ENCODE measurements around the gene LRRC75A. TPM values are rescaled to one million over a fixed set of nuclear protein-coding genes. Genes with fewer than 3 reads are reported as not detected.

Gene LRRC75A
- total RNA-seq, 2 experiments from 2014 or later: 1.2 to 1.8 TPM

DNA sequence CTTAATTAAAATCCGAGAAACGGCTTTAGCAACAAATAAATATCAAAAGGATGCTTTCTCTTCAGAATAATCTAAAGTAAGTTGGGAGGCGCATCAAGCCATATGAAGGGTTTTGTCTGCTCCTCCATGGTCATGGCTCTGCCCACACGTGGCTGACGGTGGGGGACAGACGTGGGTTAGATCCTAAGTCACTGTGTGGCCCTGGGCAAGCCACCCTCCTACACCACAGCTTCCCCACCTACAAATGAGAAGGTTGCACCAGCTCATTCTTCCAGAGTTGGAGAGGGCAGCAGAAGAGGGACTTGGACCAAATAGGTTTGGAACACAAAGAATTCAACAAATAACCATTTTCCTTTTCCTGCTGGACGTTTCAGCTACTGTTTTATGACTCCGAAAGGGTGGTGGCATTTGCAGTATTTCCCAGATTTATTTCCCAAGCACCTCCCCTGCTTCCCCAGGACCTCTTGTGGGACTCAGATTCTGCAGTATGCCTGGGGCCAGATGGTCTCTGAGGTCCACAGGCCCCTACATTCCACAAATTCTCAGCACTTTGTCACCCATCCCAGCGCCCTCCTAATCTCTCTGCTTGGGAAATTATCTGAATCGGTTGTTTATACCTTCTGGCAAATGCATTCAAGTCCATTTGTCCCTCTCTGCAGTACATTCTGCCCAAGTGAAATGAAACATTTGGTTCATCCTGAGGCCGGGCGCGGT, 17.8 kb downstream of the LRRC75A start:
- no peak for DNase-seq
- Mint-ChIP-seq H3K9me3 (no peaks in the 10 kb centered on the region), H3K27ac (no peak overlapping the region), H3K36me3 (ENCODE audit: low read depth) (no peaks in the 10 kb centered on the region), H3K4me1 (no peaks in the 10 kb centered on the region), H3K4me3 (no peak overlapping the region), H3K27me3 (no peaks in the 10 kb centered on the region)
- CTCF ChIA-PET: interaction anchor here (1.0 kb wide), 1 partner anchor 47 kb away, joined by 3 read pairs; no protein-coding TSS in a partner anchor
- POLR2A ChIA-PET: no interaction called here

DNA sequence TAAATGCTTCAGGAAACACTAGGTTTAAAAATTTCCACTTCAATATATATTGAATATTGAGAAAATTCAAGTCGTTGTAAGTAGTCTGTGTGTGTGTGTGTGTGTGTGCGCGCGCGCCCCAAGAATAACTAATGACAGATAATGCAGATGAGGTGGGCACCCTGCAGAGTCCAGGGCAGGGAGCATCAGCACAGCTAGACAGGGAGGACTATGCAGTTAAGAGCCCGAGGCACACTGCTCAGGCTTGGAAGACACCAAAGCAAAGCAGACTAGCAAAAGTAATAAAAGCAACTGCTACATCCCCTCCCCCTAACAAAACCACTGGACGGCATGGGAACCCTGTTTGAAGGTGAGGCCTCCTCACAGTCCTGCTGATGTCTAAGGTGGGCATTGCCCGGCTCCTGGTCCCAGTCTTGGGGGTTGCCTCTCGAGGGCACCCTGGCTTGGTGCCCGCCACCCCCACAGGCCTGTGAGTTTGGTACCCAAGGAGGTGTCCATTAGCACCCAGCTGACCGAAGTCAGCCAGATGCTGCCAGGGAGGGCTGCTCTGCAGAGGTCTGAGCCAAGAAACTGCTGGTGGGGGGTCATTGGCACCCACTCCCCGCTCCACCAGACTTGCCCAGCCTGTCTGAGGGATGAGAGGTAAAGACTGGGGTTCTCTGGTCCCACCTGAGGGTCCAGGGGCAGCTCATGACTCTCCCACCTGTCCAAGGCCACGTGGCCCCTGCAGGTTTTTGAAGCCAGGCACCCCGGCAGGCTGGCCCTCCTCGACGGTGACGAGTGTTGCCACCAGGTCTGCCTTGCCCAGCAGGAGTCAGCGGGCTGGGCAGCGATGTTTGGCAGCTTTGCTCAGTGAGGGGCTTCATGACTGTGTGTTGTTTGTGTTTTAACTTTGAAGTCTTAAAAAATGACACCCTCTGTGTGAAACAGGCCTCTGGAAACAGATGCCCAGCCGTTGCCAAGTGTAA, 18.7 kb downstream of the LRRC75A start:
- POLR2A ChIA-PET: no interaction called here
- H3K36me3 Mint-ChIP-seq (ENCODE audit: low read depth): no peaks in the 10 kb centered on the region
- H3K27ac Mint-ChIP-seq: no peak overlapping the region
- CTCF ChIA-PET: interaction anchor here (1.7 kb wide), 1 partner anchor 48 kb away, joined by 6 read pairs; no protein-coding TSS in a partner anchor
- H3K9me3 Mint-ChIP-seq: no peaks in the 10 kb centered on the region
- H3K4me3 Mint-ChIP-seq: no peak overlapping the region
- H3K4me1 Mint-ChIP-seq: no peaks in the 10 kb centered on the region
- DNase-seq: no peak
- H3K27me3 Mint-ChIP-seq: no peaks in the 10 kb centered on the region

DNA sequence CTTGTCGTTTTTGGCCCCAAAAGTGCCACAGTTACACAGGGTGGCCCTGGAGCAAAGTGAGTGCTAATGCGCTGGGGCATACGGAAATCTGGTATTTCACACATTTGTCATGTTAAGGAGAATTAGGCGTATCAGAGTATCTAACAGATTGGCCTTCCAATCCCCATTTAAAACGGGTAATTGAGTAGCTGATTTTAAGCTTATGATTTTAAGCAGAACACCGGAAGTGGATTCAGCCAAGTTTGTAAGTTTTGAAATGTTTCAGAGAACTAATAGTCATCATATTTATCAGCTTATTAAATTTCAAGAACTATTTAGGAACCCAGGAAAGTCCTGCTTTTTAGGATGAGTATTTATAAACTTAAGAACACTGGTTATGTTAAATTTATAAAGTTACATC, 19.5 kb downstream of the LRRC75A start:
- no peaks in the 10 kb centered on the region for H3K36me3 Mint-ChIP-seq (ENCODE audit: low read depth)
- H3K27ac Mint-ChIP-seq: no peak overlapping the region
- no peaks in the 10 kb centered on the region for H3K4me1 Mint-ChIP-seq
- no peak for DNase-seq
- H3K27me3 Mint-ChIP-seq: no peaks in the 10 kb centered on the region
- ChIA-PET CTCF (interaction anchor here (1.7 kb wide), 1 partner anchor 49 kb away, joined by 6 read pairs; no protein-coding TSS in a partner anchor), POLR2A (no interaction called here)
- H3K4me3 Mint-ChIP-seq: no peak overlapping the region
- H3K9me3 Mint-ChIP-seq: no peaks in the 10 kb centered on the region

DNA sequence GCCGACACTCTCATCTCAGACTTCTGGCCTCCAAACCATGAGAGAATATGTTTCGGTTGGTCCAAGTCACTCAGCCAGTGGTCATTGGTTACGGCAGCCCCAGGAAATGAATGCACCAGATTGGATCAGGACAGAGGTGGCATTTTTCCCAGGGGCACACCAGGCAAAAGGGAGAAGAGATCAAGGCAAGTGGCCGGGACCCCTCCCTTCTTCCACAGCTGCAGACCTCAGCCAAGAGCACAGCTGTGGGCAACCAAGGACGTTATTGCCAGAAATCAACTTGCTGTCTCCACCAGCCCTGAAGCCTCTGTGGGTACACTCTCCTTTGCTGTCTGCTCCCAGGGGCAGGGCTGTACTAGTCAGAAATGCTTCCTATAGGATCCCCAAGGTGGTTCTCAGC, 20.7 kb downstream of the LRRC75A start:
- H3K9me3 Mint-ChIP-seq: no peaks in the 10 kb centered on the region
- CTCF ChIA-PET: interaction anchor here (0.5 to 1.7 kb wide), 2 partner anchors 50 to 134 kb away, joined by 4 to 6 read pairs; no protein-coding TSS in a partner anchor
- H3K4me1 Mint-ChIP-seq: no peaks in the 10 kb centered on the region
- H3K36me3 Mint-ChIP-seq (ENCODE audit: low read depth): no peaks in the 10 kb centered on the region
- no peak for DNase-seq
- H3K27me3 Mint-ChIP-seq: no peaks in the 10 kb centered on the region
- no peak overlapping the region for H3K27ac Mint-ChIP-seq
- no peak overlapping the region for H3K4me3 Mint-ChIP-seq
- POLR2A ChIA-PET: no interaction called here

DNA sequence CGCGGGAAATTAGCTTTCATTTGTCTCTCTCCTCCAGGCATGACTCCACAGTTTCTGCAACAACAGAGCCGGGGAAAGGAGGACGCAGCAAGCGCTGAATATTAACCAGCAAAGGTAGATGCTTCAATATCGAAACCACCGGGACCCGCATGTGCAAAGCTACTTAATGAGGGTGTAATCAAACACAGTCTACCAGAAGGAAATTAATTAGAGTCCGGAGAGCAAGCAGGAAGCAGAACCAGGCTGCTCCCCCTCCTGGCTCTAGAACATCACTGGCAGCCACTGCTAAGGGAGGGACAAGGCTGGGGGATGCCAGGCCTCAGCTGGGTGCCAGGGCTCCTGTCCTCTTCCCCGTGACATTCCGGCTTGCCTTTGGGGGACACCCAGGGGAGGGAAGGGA, 21.7 kb downstream of the LRRC75A start:
- no peak overlapping the region for H3K4me3 Mint-ChIP-seq
- CTCF ChIA-PET: no interaction called here
- H3K4me1 Mint-ChIP-seq: no peaks in the 10 kb centered on the region
- H3K36me3 Mint-ChIP-seq (ENCODE audit: low read depth): no peaks in the 10 kb centered on the region
- POLR2A ChIA-PET: no interaction called here
- DNase-seq: no peak
- no peaks in the 10 kb centered on the region for H3K9me3 Mint-ChIP-seq
- H3K27me3 Mint-ChIP-seq: no peaks in the 10 kb centered on the region
- H3K27ac Mint-ChIP-seq: no peak overlapping the region

DNA sequence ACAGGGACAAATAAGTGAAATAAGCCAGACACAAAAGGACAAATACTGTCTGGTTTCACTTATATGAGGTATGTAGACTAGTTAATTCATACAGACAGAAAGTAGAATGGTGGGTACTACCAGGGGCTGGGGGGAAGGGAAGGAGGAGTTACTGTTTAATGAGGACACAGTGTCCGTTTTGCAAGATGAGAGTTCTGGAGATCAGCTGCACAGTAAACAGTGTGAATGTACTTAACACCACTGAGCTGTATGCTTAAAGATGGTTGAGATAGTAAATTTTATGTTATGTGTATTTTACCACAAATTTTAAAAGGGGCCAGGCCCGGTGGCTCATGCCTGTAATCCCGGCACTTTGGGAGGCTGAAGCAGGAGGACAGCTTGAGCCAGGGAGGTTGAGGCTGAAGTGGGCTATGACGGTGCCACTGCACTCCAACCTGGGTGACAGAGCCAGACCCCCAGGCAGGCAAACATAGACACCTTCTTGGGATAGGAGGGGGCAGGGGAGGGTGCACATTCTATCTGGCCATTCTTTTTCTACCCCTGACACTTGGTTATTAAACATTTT, 23.5 kb downstream of the LRRC75A start:
- H3K27me3 Mint-ChIP-seq: no peaks in the 10 kb centered on the region
- CTCF ChIA-PET: no interaction called here

DNA sequence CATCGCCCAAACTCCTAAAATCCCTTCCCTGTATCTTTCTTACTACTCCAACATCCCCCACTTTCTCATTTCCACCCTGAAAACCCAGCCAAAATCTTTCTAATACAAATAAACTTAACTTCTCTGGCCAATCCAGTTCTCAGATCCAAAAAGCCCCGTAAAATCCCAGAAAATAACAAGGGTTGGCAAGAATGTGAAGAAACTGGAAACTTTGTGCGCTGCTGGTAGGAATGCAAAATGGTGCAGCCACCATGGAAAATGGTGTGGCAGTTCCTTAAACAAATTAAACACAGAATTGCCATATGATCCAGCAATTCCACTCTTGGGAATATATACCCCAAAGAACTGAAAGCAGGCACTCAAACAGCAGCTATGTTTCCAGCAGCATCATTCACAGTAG, 24.1 kb downstream of the LRRC75A start:
- no peak for DNase-seq
- no peak overlapping the region for H3K4me3 Mint-ChIP-seq
- H3K9me3 Mint-ChIP-seq: no peaks in the 10 kb centered on the region
- no peaks in the 10 kb centered on the region for H3K36me3 Mint-ChIP-seq (ENCODE audit: low read depth)
- CTCF ChIA-PET: no interaction called here
- no peak overlapping the region for H3K27ac Mint-ChIP-seq
- H3K27me3 Mint-ChIP-seq: no peaks in the 10 kb centered on the region
- H3K4me1 Mint-ChIP-seq: no peaks in the 10 kb centered on the region
- POLR2A ChIA-PET: no interaction called here

More for the DNA sequence above, 23.5 kb downstream of the LRRC75A start:
- Mint-ChIP-seq H3K36me3 (ENCODE audit: low read depth) (no peaks in the 10 kb centered on the region), H3K9me3 (no peaks in the 10 kb centered on the region), H3K4me3 (no peak overlapping the region), H3K27ac (no peak overlapping the region), H3K4me1 (no peaks in the 10 kb centered on the region)
- no peak for DNase-seq
- POLR2A ChIA-PET: no interaction called here

DNA sequence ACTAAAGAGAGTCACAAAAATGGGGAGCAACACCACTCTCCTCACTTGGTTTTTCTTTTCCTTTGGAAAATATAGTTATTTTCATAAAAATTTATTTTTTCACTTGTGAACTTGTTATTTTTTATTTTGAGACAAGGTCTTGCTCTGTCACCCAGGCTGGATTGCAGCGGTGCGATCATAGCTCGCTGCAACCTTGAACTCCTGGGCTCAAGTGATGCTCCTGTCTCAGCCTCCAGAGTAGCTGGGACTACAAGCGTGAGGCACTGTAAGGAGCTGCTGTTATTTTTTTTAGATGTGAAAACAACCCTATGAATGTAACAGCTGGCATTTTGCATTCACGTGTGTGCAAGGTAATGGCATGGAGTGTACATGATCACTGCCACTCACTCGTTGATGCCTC, 24.9 kb downstream of the LRRC75A start:
- Mint-ChIP-seq H3K9me3 (no peaks in the 10 kb centered on the region), H3K36me3 (ENCODE audit: low read depth) (no peaks in the 10 kb centered on the region), H3K27me3 (no peaks in the 10 kb centered on the region), H3K27ac (no peak overlapping the region), H3K4me1 (no peaks in the 10 kb centered on the region), H3K4me3 (no peak overlapping the region)
- no peak for DNase-seq
- ChIA-PET POLR2A (no interaction called here), CTCF (no interaction called here)

DNA sequence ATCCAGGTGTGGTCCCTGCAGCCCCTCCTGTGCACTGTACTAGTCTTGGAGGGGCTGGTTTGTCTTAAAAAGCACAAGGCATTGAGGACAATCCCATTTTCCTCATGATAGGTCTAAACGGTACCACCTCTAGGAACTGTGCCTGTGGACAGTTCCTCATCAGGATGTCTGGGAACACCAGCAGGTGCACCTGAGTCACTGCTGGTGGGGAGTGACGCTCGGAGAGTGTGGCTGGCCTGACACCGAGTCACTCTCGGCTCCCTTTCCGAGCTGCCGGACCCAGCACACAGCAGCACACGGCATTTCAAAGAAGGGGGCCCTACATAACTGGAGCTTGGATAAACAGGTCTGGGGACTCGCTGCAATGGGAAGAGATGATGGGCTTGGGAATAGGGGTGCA, 25.6 kb downstream of the LRRC75A start:
- Mint-ChIP-seq H3K9me3 (no peaks in the 10 kb centered on the region), H3K27me3 (no peaks in the 10 kb centered on the region), H3K4me3 (no peak overlapping the region), H3K27ac (no peak overlapping the region), H3K36me3 (ENCODE audit: low read depth) (no peaks in the 10 kb centered on the region), H3K4me1 (no peaks in the 10 kb centered on the region)
- no peak for DNase-seq
- POLR2A ChIA-PET: no interaction called here
- CTCF ChIA-PET: no interaction called here

DNA sequence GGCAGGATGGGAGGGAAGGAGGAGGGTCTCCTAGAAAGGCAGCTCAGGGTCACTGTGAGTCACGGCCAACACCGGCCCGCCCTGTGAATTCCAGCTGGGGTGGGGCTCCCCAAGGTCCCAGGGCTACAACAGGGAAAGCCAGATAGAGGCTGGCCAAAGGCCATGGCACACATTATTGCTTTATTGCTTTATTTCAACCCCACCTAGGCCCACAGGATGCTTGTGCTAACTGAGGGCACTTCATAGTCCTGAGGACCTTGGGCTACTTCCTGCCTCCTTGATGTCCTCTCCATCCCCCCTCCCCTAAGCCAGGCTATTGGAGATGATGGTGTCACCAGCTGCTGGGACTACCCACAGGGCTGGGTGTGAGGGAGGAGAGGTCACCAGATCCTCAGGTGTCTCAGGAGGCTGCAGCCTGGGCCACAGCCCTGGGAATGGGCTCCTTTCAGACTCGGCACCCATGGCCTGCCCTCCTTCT, 26.1 kb downstream of the LRRC75A start:
- no peaks in the 10 kb centered on the region for H3K27me3 Mint-ChIP-seq
- CTCF ChIA-PET: no interaction called here

DNA sequence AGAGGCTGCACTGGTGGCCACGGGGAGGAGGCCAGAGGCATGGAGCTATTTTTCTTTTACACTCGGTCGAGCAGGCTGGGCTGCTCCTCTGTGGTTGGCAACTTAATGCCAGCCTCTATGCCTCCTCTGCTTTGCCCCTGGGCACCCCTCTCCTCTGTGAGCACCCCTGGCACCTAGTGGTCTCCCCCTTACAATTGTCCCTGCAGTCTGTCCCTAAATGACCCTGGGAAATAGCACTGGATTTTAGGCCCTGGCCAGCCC, 27.0 kb downstream of the LRRC75A start:
- Mint-ChIP-seq H3K4me3 (no peak overlapping the region), H3K27ac (no peak overlapping the region), H3K4me1 (no peaks in the 10 kb centered on the region), H3K27me3 (no peaks in the 10 kb centered on the region), H3K9me3 (no peaks in the 10 kb centered on the region), H3K36me3 (ENCODE audit: low read depth) (no peaks in the 10 kb centered on the region)
- DNase-seq: no peak
- ChIA-PET POLR2A (no interaction called here), CTCF (no interaction called here)

More for the DNA sequence above, 26.1 kb downstream of the LRRC75A start:
- H3K36me3 Mint-ChIP-seq (ENCODE audit: low read depth): no peaks in the 10 kb centered on the region
- no peak overlapping the region for H3K27ac Mint-ChIP-seq
- no peak overlapping the region for H3K4me3 Mint-ChIP-seq
- no peaks in the 10 kb centered on the region for H3K4me1 Mint-ChIP-seq
- DNase-seq: no peak
- POLR2A ChIA-PET: no interaction called here
- no peaks in the 10 kb centered on the region for H3K9me3 Mint-ChIP-seq

DNA sequence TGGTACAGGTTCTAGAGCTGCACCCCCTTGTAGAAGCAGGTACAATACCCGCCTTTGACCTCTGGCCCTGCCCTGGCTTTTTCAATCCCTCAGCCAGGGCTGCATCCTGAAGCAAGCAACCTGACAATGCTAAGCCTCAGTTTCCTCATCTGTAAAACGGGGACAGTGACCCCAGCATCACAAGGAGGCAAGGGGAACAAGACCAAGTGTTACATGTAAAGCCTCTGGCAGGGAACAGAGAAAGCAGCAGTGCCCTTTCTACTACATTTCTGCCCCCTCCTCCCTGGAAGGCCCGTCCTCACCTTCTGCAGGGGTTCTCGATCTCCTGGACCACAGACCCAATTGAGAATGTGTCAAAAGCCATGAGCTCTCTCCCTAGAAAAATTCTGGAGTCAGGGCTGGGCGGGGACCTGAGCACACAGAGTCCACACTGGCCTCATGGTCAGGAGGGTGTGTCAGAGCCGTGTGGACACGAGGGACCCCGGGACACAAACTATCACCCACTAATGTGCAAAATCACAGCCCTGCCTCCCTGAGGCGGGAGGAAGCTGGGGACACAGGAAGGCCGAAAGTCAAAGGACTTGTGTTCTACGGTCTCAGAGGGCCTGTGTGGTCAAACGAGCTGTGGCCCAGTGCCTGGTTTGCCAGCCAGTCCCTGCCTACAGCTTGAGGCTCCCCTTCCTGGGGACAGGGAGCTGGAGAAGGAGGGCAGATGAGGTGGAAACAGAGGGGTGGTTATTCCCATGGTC, 27.5 kb downstream of the LRRC75A start:
- ChIA-PET POLR2A (no interaction called here), CTCF (no interaction called here)
- Mint-ChIP-seq H3K27me3 (no peaks in the 10 kb centered on the region), H3K36me3 (ENCODE audit: low read depth) (no peaks in the 10 kb centered on the region), H3K4me1 (no peaks in the 10 kb centered on the region), H3K27ac (no peak overlapping the region), H3K9me3 (no peaks in the 10 kb centered on the region), H3K4me3 (no peak overlapping the region)
- DNase-seq: no peak
